Measurements from ENCODE around the gene PDLIM5.

The PDLIM5 gene

GRCh38 chr4:94578195-94578594, 126.5 kb downstream of the PDLIM5 start:
- Histone ChIP-seq H3K4me3 (ENCODE audit: low read length) (no peak overlapping the region), H3K4me1 (ENCODE audit: control insufficient read depth, insufficient read depth, low read length) (no peaks in the 10 kb centered on the region), H3K9ac (ENCODE audit: low read length) (no peak overlapping the region), H3K27me3 (ENCODE audit: control insufficient read depth, insufficient read depth, low read length) (no peaks in the 10 kb centered on the region), H3K36me3 (ENCODE audit: control insufficient read depth, insufficient read depth, low read length) (no peaks in the 10 kb centered on the region), H3K9me3 (ENCODE audit: control insufficient read depth, low read length) (no peaks in the 10 kb centered on the region)

DNA sequence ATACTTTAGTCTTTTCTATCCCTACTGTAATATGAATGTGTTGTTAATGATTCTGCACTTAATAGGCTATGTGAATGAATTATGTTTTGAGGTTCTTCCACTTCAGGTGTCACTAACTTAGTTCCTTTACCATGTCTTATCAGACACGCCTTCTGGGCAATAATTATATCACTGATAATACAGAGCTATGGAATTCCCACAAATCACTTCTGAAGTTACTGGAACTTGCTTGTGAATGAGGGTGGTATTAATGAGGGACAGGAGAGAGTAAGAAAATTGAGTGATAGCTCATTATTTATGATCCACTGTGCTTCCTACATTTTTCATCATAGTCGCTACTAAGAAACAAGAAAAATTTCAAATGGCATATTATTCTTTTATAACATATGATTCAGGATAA, 130.0 kb downstream of the PDLIM5 start:
- Histone ChIP-seq H3K9ac (ENCODE audit: low read length) (no peak overlapping the region), H3K4me3 (ENCODE audit: low read length) (no peak overlapping the region), H3K36me3 (ENCODE audit: control insufficient read depth, insufficient read depth, low read length) (no peaks in the 10 kb centered on the region), H3K4me1 (ENCODE audit: control insufficient read depth, insufficient read depth, low read length) (no peaks in the 10 kb centered on the region), H3K9me3 (ENCODE audit: control insufficient read depth, low read length) (no peaks in the 10 kb centered on the region), H3K27me3 (ENCODE audit: control insufficient read depth, insufficient read depth, low read length) (no peaks in the 10 kb centered on the region)

DNA sequence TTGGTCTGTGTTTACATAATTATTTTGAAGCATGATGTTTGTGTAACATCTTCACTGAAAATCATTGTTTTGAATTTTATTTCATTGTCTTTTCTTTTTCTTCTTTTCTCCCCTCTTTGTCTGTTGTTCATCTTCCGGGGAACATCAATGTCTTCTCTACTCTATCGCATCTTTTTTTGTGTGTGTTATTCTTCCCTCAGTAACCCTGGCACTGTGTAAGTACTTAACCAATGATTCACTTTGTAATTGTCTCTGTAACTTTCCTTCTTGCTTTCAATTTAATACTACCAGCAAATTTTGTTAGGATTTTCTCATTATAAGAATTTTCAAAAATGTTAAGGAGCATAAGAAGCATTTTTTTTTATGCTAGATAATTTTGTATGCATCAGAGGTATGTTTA, 130.8 kb downstream of the PDLIM5 start:
- Histone ChIP-seq H3K9me3 (ENCODE audit: control insufficient read depth, low read length) (no peaks in the 10 kb centered on the region), H3K4me3 (ENCODE audit: low read length) (no peak overlapping the region), H3K36me3 (ENCODE audit: control insufficient read depth, insufficient read depth, low read length) (no peaks in the 10 kb centered on the region), H3K9ac (ENCODE audit: low read length) (no peak overlapping the region), H3K27me3 (ENCODE audit: control insufficient read depth, insufficient read depth, low read length) (no peaks in the 10 kb centered on the region), H3K4me1 (ENCODE audit: control insufficient read depth, insufficient read depth, low read length) (no peaks in the 10 kb centered on the region)

- Histone ChIP-seq H3K9me3 (ENCODE audit: control insufficient read depth, low read length) (no peaks in the 10 kb centered on the region), H3K4me3 (ENCODE audit: low read length) (no peak overlapping the region), H3K4me1 (ENCODE audit: control insufficient read depth, insufficient read depth, low read length) (no peaks in the 10 kb centered on the region), H3K27me3 (ENCODE audit: control insufficient read depth, insufficient read depth, low read length) (no peaks in the 10 kb centered on the region), H3K9ac (ENCODE audit: low read length) (no peak overlapping the region), H3K36me3 (ENCODE audit: control insufficient read depth, insufficient read depth, low read length) (no peaks in the 10 kb centered on the region)
Measured at GRCh38 chr4:94583914-94584641, 132.3 kb downstream of the PDLIM5 start.

- Histone ChIP-seq H3K9me3 (ENCODE audit: control insufficient read depth, low read length) (no peaks in the 10 kb centered on the region), H3K27me3 (ENCODE audit: control insufficient read depth, insufficient read depth, low read length) (no peaks in the 10 kb centered on the region), H3K36me3 (ENCODE audit: control insufficient read depth, insufficient read depth, low read length) (no peaks in the 10 kb centered on the region), H3K9ac (ENCODE audit: low read length) (no peak overlapping the region), H3K4me1 (ENCODE audit: control insufficient read depth, insufficient read depth, low read length) (no peaks in the 10 kb centered on the region), H3K4me3 (ENCODE audit: low read length) (no peak overlapping the region)
Measured at GRCh38 chr4:94588896-94589693, 137.4 kb downstream of the PDLIM5 start.

GRCh38 chr4:94590493-94590892, 138.8 kb downstream of the PDLIM5 start:
- Histone ChIP-seq H3K36me3 (ENCODE audit: control insufficient read depth, insufficient read depth, low read length) (no peaks in the 10 kb centered on the region), H3K9me3 (ENCODE audit: control insufficient read depth, low read length) (no peaks in the 10 kb centered on the region), H3K4me3 (ENCODE audit: low read length) (no peak overlapping the region), H3K9ac (ENCODE audit: low read length) (no peak overlapping the region), H3K4me1 (ENCODE audit: control insufficient read depth, insufficient read depth, low read length) (peaks cover 7% of the 10 kb centered on the region), H3K27me3 (ENCODE audit: control insufficient read depth, insufficient read depth, low read length) (no peaks in the 10 kb centered on the region)

GRCh38 chr4:94591289-94591688, 139.5 kb downstream of the PDLIM5 start:
- Histone ChIP-seq H3K9ac (ENCODE audit: low read length) (no peak overlapping the region), H3K36me3 (ENCODE audit: control insufficient read depth, insufficient read depth, low read length) (no peaks in the 10 kb centered on the region), H3K4me1 (ENCODE audit: control insufficient read depth, insufficient read depth, low read length) (peaks cover 7% of the 10 kb centered on the region), H3K27me3 (ENCODE audit: control insufficient read depth, insufficient read depth, low read length) (no peaks in the 10 kb centered on the region), H3K9me3 (ENCODE audit: control insufficient read depth, low read length) (no peaks in the 10 kb centered on the region), H3K4me3 (ENCODE audit: low read length) (no peak overlapping the region)

DNA sequence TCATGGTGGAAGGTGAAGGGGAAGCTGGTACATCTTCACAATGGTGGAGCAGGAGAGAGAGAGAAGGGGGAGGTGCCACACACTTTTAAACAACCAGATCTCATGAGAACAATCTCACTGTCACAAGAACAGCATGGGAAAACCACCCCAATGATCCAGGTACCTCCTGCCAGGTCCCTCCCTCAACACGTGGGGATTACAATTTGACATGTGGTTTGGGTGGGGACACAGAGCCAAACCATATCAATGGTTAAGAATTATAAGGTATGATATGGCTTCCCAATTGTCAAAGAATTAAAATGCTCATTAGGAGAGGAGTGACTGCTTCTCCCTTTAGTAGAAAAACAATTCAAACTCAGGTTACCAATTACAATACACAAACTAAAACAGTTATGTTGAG, 143.3 kb downstream of the PDLIM5 start:
- Histone ChIP-seq H3K9ac (ENCODE audit: low read length) (no peak overlapping the region), H3K4me1 (ENCODE audit: control insufficient read depth, insufficient read depth, low read length) (peaks cover 13% of the 10 kb centered on the region), H3K27me3 (ENCODE audit: control insufficient read depth, insufficient read depth, low read length) (no peaks in the 10 kb centered on the region), H3K4me3 (ENCODE audit: low read length) (no peak overlapping the region), H3K36me3 (ENCODE audit: control insufficient read depth, insufficient read depth, low read length) (no peaks in the 10 kb centered on the region), H3K9me3 (ENCODE audit: control insufficient read depth, low read length) (no peaks in the 10 kb centered on the region)

- Histone ChIP-seq H3K9ac (ENCODE audit: low read length) (no peak overlapping the region), H3K36me3 (ENCODE audit: control insufficient read depth, insufficient read depth, low read length) (no peaks in the 10 kb centered on the region), H3K4me3 (ENCODE audit: low read length) (no peak overlapping the region), H3K4me1 (ENCODE audit: control insufficient read depth, insufficient read depth, low read length) (peaks cover 13% of the 10 kb centered on the region), H3K27me3 (ENCODE audit: control insufficient read depth, insufficient read depth, low read length) (no peaks in the 10 kb centered on the region), H3K9me3 (ENCODE audit: control insufficient read depth, low read length) (no peaks in the 10 kb centered on the region)
Measured at GRCh38 chr4:94595880-94596483, 144.2 kb downstream of the PDLIM5 start.

DNA sequence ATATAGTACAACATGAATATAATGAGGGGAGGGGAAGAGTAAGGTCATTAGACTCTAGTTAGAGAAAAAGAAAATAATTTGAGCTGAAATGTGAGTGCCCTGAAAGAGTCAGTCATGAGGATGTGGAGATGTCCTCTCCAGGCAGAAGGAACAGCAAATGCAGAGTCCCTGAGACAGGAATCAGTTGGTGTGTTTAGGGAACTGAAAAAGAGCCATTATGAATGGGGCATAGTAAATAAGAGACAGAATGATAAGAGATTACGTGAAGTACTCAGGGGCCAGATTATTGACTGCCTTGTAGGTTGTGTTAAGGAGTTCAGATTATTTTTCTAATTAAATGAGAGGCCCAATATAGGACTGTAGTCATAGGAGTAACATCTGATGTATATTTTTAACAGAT, 147.0 kb downstream of the PDLIM5 start:
- Histone ChIP-seq H3K9me3 (ENCODE audit: control insufficient read depth, low read length) (no peaks in the 10 kb centered on the region), H3K4me3 (ENCODE audit: low read length) (no peak overlapping the region), H3K27me3 (ENCODE audit: control insufficient read depth, insufficient read depth, low read length) (no peaks in the 10 kb centered on the region), H3K36me3 (ENCODE audit: control insufficient read depth, insufficient read depth, low read length) (no peaks in the 10 kb centered on the region), H3K4me1 (ENCODE audit: control insufficient read depth, insufficient read depth, low read length) (peaks cover 13% of the 10 kb centered on the region), H3K9ac (ENCODE audit: low read length) (no peak overlapping the region)

- Histone ChIP-seq H3K4me3 (ENCODE audit: low read length) (no peak overlapping the region), H3K9ac (ENCODE audit: low read length) (no peak overlapping the region), H3K4me1 (ENCODE audit: control insufficient read depth, insufficient read depth, low read length) (peaks cover 5% of the 10 kb centered on the region), H3K27me3 (ENCODE audit: control insufficient read depth, insufficient read depth, low read length) (no peaks in the 10 kb centered on the region), H3K9me3 (ENCODE audit: control insufficient read depth, low read length) (no peaks in the 10 kb centered on the region), H3K36me3 (ENCODE audit: control insufficient read depth, insufficient read depth, low read length) (no peaks in the 10 kb centered on the region)
Measured at GRCh38 chr4:94603170-94603747, 151.5 kb downstream of the PDLIM5 start.

DNA sequence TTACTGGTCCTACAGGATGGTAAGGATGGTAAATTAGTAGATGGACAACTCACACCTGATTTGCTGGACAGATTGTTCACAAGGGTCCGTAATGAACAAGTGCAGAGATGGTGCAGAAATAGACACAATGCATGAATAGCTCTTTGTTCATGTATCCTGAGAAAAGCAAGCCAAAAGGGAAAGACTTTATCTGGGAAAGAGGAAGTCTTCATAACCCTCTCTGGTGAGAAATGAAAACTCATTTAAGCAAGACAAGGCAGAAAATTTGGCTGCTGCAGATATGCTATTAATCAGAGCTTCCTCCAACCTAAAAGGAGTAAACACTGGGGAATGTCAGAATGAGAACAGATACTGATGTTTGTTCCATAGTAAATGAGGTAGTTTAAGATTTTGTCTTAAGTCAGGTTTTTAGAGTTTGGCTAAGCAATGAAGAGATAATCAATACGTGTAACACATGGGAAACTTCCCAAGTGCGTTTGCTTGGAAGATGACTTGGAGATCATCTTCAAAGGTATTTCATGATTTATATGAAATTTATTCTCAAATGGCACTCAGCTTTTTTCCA, 153.6 kb downstream of the PDLIM5 start:
- Histone ChIP-seq H3K9ac (ENCODE audit: low read length) (no peak overlapping the region), H3K36me3 (ENCODE audit: control insufficient read depth, insufficient read depth, low read length) (no peaks in the 10 kb centered on the region), H3K4me3 (ENCODE audit: low read length) (no peak overlapping the region), H3K4me1 (ENCODE audit: control insufficient read depth, insufficient read depth, low read length) (no peaks in the 10 kb centered on the region), H3K27me3 (ENCODE audit: control insufficient read depth, insufficient read depth, low read length) (no peaks in the 10 kb centered on the region), H3K9me3 (ENCODE audit: control insufficient read depth, low read length) (no peaks in the 10 kb centered on the region)

Measured in mucosa of stomach (tissue), 1 donor.